Measurements from ENCODE around the gene AP4M1.

GRCh38 chr7:100066953-100067352 lies 34.5 kb upstream of the AP4M1 start:
- TF ChIP-seq CTCF (IDR thresholded peaks at IDR 0.05; ENCODE audit: poor library complexity, severe bottlenecking): no peak
- no peak for TF ChIP-seq POLR2AphosphoS5 (IDR thresholded peaks at IDR 0.05)
- no peak for TF ChIP-seq SMC3 (conservative IDR thresholded peaks at IDR 0.05; ENCODE audit: poor library complexity)
- TF ChIP-seq TAF1 (IDR thresholded peaks at IDR 0.05; ENCODE audit: low read depth): no peak
- no peak for TF ChIP-seq MXI1 (conservative IDR thresholded peaks at IDR 0.05; ENCODE audit: poor library complexity, severe bottlenecking)
